ENCODE data around the gene TBX21.

TBX21 gene

DNA sequence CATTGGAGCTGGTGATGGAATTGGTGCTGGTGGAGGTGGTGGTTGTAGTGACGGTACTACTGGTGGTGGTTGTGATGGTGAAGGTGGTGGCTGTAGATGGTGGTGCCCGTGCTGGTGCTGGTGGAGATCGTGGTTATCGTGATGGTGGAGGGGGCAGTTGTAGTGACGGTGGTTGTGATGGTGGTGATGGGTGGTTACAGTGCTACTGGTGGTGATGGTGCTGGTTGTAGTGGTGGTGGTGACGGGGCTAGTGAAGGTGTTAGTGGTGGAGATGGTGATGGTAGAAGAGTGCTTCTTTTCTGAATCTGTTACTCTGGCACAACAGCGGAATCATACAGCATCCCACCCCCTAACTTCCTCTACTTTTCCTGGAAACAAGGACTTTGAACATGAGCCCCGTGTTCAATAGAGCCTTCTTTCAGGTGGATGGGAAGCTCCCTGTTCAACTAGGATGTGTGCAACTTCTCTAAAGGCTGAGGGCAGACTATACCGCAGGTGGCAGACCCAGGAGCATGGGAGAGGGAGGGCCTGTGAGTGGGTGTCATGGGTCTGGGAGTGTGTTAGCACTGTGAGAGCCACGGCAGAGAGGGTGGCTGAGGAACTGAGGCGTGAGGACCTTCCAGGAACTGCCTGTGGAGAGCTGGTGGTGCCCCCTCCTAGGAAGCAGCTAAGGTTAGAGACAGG, 8.2 kb downstream of the TBX21 start:
- in situ Hi-C loops (cut with HindIII; ENCODE audit: low sequenced_read_pairs) = no loop called here
- H3K4me3 ChIP-seq (ENCODE audit: low read depth, low read length) = no peak overlapping the region
- DNase-seq (ENCODE audit: low read depth, low spot score) = no peak
- TF ChIP-seq, protein P1, sequence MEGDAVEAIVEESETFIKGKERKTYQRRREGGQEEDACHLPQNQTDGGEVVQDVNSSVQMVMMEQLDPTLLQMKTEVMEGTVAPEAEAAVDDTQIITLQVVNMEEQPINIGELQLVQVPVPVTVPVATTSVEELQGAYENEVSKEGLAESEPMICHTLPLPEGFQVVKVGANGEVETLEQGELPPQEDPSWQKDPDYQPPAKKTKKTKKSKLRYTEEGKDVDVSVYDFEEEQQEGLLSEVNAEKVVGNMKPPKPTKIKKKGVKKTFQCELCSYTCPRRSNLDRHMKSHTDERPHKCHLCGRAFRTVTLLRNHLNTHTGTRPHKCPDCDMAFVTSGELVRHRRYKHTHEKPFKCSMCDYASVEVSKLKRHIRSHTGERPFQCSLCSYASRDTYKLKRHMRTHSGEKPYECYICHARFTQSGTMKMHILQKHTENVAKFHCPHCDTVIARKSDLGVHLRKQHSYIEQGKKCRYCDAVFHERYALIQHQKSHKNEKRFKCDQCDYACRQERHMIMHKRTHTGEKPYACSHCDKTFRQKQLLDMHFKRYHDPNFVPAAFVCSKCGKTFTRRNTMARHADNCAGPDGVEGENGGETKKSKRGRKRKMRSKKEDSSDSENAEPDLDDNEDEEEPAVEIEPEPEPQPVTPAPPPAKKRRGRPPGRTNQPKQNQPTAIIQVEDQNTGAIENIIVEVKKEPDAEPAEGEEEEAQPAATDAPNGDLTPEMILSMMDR (IDR thresholded peaks at IDR 0.05; ENCODE audit: low read depth, low read length) = no peak

DNA sequence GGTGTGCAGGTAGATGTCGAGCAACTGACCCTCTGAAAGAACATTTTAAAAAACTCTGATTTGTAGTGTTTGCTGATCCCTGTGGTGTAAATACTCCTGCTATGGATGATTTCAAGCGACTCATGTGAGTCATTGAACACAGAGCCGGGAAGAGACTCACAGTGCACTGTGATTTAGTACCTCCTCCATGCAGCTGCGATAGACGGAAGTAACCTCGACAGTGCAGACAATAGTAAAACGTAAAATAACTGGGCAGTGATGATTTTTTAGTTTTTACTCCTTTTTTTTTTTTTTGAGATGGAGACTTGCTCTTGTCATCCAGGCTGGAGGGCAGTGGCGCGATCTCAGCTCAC, 8.7 kb downstream of the TBX21 start:
- DNase-seq (ENCODE audit: low read depth, low spot score) = no peak
- H3K4me3 ChIP-seq (ENCODE audit: low read depth, low read length) = no peak overlapping the region

DNA sequence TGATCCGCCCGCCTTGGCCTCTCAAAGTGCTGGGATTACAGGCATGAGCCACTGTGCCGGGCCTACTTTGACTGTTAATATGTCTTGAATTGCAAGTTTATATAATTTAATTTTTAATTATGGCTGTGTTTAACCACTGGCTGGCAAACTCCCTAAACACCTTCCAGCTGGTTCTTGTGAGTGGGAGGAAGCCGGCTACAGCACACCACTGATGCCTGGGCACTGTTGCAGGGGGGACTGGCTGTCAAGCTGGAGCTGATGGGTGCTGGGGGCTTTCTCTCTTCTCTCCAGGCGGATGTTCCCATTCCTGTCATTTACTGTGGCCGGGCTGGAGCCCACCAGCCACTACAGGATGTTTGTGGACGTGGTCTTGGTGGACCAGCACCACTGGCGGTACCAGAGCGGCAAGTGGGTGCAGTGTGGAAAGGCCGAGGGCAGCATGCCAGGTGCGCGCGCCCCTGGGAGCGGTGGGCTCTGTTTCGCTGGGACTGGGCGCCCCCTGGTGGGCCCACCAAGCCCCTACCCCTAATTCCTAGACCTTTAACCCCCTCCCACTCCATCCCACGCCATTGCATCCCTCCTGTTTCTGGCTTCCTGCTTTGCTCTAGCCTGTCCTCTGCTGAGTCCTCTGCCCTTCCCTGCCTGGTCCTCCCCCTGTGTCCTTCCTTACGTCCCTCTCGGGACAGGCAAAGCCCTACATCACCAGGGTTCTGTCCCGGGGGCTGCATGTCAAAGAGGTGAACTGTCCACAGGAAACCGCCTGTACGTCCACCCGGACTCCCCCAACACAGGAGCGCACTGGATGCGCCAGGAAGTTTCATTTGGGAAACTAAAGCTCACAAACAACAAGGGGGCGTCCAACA, 9.5 kb downstream of the TBX21 start:
- TF ChIP-seq, protein P1 (IDR thresholded peaks at IDR 0.05; ENCODE audit: low read depth, low read length) = peak; percentile 49
- no peak for DNase-seq (ENCODE audit: low read depth, low spot score)
- H3K4me3 ChIP-seq (ENCODE audit: low read depth, low read length) = no peak overlapping the region
- in situ Hi-C loops (cut with HindIII; ENCODE audit: low sequenced_read_pairs) = no loop called here

More for the DNA sequence above, 8.7 kb downstream of the TBX21 start:
- TF ChIP-seq, protein P1 (IDR thresholded peaks at IDR 0.05; ENCODE audit: low read depth, low read length) = no peak
- in situ Hi-C loops (cut with HindIII; ENCODE audit: low sequenced_read_pairs) = no loop called here

DNA sequence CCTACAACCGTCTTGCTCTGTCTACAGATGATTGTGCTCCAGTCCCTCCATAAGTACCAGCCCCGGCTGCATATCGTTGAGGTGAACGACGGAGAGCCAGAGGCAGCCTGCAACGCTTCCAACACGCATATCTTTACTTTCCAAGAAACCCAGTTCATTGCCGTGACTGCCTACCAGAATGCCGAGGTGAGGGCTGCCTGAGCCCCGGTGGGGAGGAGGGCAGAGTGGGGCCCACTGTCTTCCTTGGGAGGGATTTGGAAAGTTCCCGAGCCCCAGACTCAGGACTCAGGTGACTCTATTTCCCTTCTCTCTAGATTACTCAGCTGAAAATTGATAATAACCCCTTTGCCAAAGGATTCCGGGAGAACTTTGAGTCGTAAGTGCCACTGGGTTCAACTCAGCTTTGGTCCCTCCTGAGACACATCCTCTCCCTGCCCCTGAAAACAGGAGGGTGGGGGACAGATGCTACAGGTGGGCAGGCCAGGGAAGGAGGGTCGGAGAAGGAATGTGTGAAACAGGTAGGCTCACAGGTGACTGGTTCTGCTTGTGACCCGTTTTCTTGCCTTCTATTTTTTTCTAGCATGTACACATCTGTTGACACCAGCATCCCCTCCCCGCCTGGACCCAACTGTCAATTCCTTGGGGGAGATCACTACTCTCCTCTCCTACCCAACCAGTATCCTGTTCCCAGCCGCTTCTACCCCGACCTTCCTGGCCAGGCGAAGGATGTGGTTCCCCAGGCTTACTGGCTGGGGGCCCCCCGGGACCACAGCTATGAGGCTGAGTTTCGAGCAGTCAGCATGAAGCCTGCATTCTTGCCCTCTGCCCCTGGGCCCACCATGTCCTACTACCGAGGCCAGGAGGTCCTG, 11.4 kb downstream of the TBX21 start:
- no peak for DNase-seq (ENCODE audit: low read depth, low spot score)
- in situ Hi-C loops (cut with HindIII; ENCODE audit: low sequenced_read_pairs) = no loop called here

DNA sequence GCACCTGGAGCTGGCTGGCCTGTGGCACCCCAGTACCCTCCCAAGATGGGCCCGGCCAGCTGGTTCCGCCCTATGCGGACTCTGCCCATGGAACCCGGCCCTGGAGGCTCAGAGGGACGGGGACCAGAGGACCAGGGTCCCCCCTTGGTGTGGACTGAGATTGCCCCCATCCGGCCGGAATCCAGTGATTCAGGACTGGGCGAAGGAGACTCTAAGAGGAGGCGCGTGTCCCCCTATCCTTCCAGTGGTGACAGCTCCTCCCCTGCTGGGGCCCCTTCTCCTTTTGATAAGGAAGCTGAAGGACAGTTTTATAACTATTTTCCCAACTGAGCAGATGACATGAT, 12.0 kb downstream of the TBX21 start:
- H3K4me3 ChIP-seq (ENCODE audit: low read depth, low read length) = no peak overlapping the region
- TF ChIP-seq, protein P1 (IDR thresholded peaks at IDR 0.05; ENCODE audit: low read depth, low read length) = no peak
- in situ Hi-C loops (cut with HindIII; ENCODE audit: low sequenced_read_pairs) = no loop called here
- DNase-seq (ENCODE audit: low read depth, low spot score) = no peak

More for the DNA sequence above, 11.4 kb downstream of the TBX21 start:
- TF ChIP-seq, protein P1 (IDR thresholded peaks at IDR 0.05; ENCODE audit: low read depth, low read length) = no peak
- H3K4me3 ChIP-seq (ENCODE audit: low read depth, low read length) = no peak overlapping the region

DNA sequence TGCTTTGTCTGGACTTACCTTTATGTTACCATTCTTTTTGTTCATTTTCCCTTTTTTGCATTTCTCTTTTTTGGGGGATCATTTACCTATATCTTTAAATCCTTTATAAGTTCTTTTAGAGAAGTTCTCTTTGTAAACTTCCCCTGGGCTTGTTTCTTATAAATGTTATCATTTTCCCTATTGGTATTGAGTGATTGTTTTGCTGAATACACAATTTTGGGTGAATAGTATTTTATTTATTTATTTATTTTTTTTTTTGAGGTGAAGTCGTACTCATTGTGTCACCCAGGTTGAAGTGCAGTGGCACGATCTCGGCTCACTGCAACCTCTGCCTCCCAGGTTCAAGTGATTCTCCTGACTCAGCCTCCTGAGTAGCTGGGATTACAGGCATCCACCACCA, 18.4 kb downstream of the TBX21 start:
- in situ Hi-C loops (cut with HindIII; ENCODE audit: low sequenced_read_pairs) = no loop called here
- no peak overlapping the region for H3K4me3 ChIP-seq (ENCODE audit: low read depth, low read length)
- DNase-seq (ENCODE audit: low read depth, low spot score) = no peak
- TF ChIP-seq, protein P1 (IDR thresholded peaks at IDR 0.05; ENCODE audit: low read depth, low read length) = no peak
